Upper lobe of left lung (tissue), 6 donors: ENCODE results near the gene SFMBT2. TPM values are rescaled to one million over a fixed set of nuclear protein-coding genes. Genes with fewer than 3 reads are reported as not detected.

ENCODE experiments used
- ATAC-seq, 2 donors: fragments of 200-7000 bp; cut with Tn5 transposase; one replicate each; pipeline ENCODE4 v1.9.1; 2022; ENCODE audit warnings: mild to moderate bottlenecking in 2 of 2, moderate library complexity in 2 of 2; ENCODE audit not compliant: low FRiP score in 2 of 2
- DNase-seq, 2 donors: peaks; one replicate each; pipeline ENCODE4 v3.0.0-alpha.2; 2019 to 2020
- H3K27ac ChIP-seq, 4 donors: fragments of 200-600 bp; sonication (generic); one replicate each; pipeline ENCODE4 v1.5.1; 2016 to 2019
- H3K27me3 ChIP-seq, 4 donors: fragments of 200-600 bp; sonication (generic); one replicate each; pipeline ENCODE4 v1.5.1; 2017 to 2019
- H3K36me3 ChIP-seq, 4 donors: fragments of 200-600 bp; sonication (generic); one replicate each; pipeline ENCODE4 v1.5.1; 2016 to 2019
- H3K4me1 ChIP-seq, 4 donors: fragments of 200-600 bp; sonication (generic); one replicate each; pipeline ENCODE4 v1.5.1; 2018 to 2019
- H3K4me3 ChIP-seq, 4 donors: fragments of 200-600 bp; sonication (generic); one replicate each; pipeline ENCODE4 v1.5.1; 2017 to 2019; ENCODE audit warnings: mild to moderate bottlenecking in 2 of 4, moderate library complexity in 1 of 4
- H3K9me3 ChIP-seq, 4 donors: fragments of 200-600 bp; sonication (generic); one replicate each; pipeline ENCODE4 v1.5.1; 2018 to 2019
- EP300 ChIP-seq, 4 donors: sonication (generic); formaldehyde crosslinking; IDR thresholded peaks; one replicate each; pipeline ENCODE4 v1.5.1; 2017; ENCODE audit warnings: antibody characterized with exemption in 4 of 4, control low read depth in 2 of 4
- POLR2A ChIP-seq, 4 donors: fragments of 450-650 bp; IDR thresholded peaks; one replicate each; pipeline ENCODE4 v1.5.1; 2016 to 2017; ENCODE audit warnings: antibody characterized with exemption in 4 of 4, mild to moderate bottlenecking in 2 of 4
- POLR2AphosphoS5 ChIP-seq, 2 donors: sonication (generic); formaldehyde crosslinking; IDR thresholded peaks; one replicate each; pipeline ENCODE4 v1.5.1; 2017; ENCODE audit warnings: antibody characterized with exemption in 2 of 2
- WGBS, 2 donors: methylation state at CpG; one replicate each; pipeline ENCODE4 v1.1.5; 2017 to 2018; 5-methylcytosine and 5-hydroxymethylcytosine counted together
- total RNA-seq, 6 donors: library from RNA; depleted of rRNA in 4 of 6; stranded (reverse); fragments of >200 nt in 4 of 6; gene quantifications; one replicate each; pipeline versions ENCODE4 v1.1.0 to v1.2.1, GENCODE V29; 2016 to 2021
- TF ChIP-seq, protein P1 (sequence below), 6 experiments: fragments of 450-650 bp in 4 of 6; fragments of 200-600 bp in 2 of 6; sonication (generic) in 2 of 6; IDR thresholded peaks; one replicate each; pipeline ENCODE4 v1.5.1; 2016 to 2019; ENCODE audit warnings: antibody characterized with exemption in 6 of 6
- donor health status: DM: no; HTN: no; CAD: no; lungs with moderate emphysema.
- donor health status: DM: no; HTN: yes; CAD: no; lungs with severe emphysema.

Gene SFMBT2
- total RNA-seq, 6 donors from 2014 or later = 6.2 to 14.6 (median 10.2) TPM

GRCh38 chr10:7150349-7150748, 260.5 kb downstream of the SFMBT2 start:
- no peaks in the 10 kb centered on the region for H3K4me1 ChIP-seq
- no peak for DNase-seq
- H3K9me3 ChIP-seq = no peaks in the 10 kb centered on the region
- no peak overlapping the region for H3K4me3 ChIP-seq
- H3K27ac ChIP-seq = no peak overlapping the region
- no peak for ATAC-seq
- H3K36me3 ChIP-seq = no peaks in the 10 kb centered on the region
- 86 to 87% methylated on average over 3 to 4 of the region's 4 CpGs for WGBS, 2 donors
- TF ChIP-seq, protein P1, sequence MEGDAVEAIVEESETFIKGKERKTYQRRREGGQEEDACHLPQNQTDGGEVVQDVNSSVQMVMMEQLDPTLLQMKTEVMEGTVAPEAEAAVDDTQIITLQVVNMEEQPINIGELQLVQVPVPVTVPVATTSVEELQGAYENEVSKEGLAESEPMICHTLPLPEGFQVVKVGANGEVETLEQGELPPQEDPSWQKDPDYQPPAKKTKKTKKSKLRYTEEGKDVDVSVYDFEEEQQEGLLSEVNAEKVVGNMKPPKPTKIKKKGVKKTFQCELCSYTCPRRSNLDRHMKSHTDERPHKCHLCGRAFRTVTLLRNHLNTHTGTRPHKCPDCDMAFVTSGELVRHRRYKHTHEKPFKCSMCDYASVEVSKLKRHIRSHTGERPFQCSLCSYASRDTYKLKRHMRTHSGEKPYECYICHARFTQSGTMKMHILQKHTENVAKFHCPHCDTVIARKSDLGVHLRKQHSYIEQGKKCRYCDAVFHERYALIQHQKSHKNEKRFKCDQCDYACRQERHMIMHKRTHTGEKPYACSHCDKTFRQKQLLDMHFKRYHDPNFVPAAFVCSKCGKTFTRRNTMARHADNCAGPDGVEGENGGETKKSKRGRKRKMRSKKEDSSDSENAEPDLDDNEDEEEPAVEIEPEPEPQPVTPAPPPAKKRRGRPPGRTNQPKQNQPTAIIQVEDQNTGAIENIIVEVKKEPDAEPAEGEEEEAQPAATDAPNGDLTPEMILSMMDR (IDR thresholded peaks at IDR 0.05) = no peak
- TF ChIP-seq POLR2AphosphoS5 (IDR thresholded peaks at IDR 0.05) (no peak), EP300 (IDR thresholded peaks at IDR 0.05) (no peak), POLR2A (IDR thresholded peaks at IDR 0.05) (no peak)
- no peaks in the 10 kb centered on the region for H3K27me3 ChIP-seq

DNA sequence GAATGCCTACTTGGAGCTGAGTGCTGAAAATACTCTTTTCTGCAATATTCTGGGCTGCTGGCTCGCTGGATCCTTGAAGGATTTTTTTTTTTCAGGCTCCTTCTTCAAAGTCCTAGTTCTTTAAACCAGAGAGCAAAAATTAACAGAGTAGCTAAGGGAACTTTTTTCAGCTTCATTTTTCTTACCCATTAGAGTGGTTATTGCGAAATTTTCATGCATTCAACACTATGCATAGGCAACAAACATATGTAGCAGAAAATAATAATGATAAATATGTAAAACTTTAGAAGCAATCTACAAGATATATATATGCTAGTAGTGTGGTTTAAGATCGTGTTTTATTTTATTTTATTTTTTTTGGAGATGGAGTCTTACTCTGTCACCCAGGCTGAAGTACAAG, 264.6 kb downstream of the SFMBT2 start:
- no peak for ATAC-seq
- Histone ChIP-seq H3K27ac (no peak overlapping the region), H3K27me3 (no peaks in the 10 kb centered on the region), H3K9me3 (no peaks in the 10 kb centered on the region), H3K4me3 (no peak overlapping the region), H3K4me1 (no peaks in the 10 kb centered on the region), H3K36me3 (no peaks in the 10 kb centered on the region)
- 74 to 78% methylated on average over 3 of the region's 3 CpGs for WGBS, 2 donors
- no peak for DNase-seq
- TF ChIP-seq POLR2AphosphoS5 (IDR thresholded peaks at IDR 0.05) (no peak), POLR2A (IDR thresholded peaks at IDR 0.05) (no peak), EP300 (IDR thresholded peaks at IDR 0.05) (no peak)
- TF ChIP-seq, protein P1 (IDR thresholded peaks at IDR 0.05) = no peak

GRCh38 chr10:7136016-7136415, 274.8 kb downstream of the SFMBT2 start:
- no peak overlapping the region for H3K4me3 ChIP-seq
- WGBS, 2 donors = 71 to 87% methylated on average over 5 of the region's 5 CpGs
- peaks cover 0 to 4% (median 0%) of the 10 kb centered on the region in 4 donors for H3K9me3 ChIP-seq
- no peaks in the 10 kb centered on the region for H3K36me3 ChIP-seq
- ATAC-seq (no peak), DNase-seq (no peak)
- H3K4me1 ChIP-seq = no peaks in the 10 kb centered on the region
- no peaks in the 10 kb centered on the region for H3K27me3 ChIP-seq
- H3K27ac ChIP-seq = no peak overlapping the region
- TF ChIP-seq EP300 (IDR thresholded peaks at IDR 0.05) (no peak), POLR2AphosphoS5 (IDR thresholded peaks at IDR 0.05) (no peak), POLR2A (IDR thresholded peaks at IDR 0.05) (no peak)
- TF ChIP-seq, protein P1 (IDR thresholded peaks at IDR 0.05) = no peak

DNA sequence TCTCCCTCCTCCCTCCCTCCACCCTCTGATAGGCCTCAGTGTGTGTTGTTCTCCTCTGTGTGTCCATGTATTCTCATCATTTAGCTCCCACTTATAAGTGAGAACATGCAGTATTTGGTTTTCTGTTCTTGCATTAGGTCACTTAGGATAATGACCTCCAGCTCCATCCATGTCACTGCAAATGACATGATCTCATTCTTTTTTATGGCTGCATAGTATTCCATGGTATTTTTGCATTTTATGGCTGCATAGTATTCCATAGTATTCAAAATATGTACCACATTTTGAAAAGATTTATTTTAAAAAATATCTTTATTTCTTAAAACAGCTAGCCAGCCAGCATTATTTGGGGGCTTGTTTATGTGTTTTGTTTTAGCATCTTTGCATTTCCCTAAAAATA, 275.6 kb downstream of the SFMBT2 start:
- H3K4me1 ChIP-seq = no peaks in the 10 kb centered on the region
- H3K36me3 ChIP-seq = no peaks in the 10 kb centered on the region
- H3K9me3 ChIP-seq = peaks cover 0 to 4% (median 0%) of the 10 kb centered on the region in 4 donors
- DNase-seq (no peak), ATAC-seq (no peak)
- TF ChIP-seq, protein P1 (IDR thresholded peaks at IDR 0.05) = no peak
- TF ChIP-seq POLR2AphosphoS5 (IDR thresholded peaks at IDR 0.05) (no peak), POLR2A (IDR thresholded peaks at IDR 0.05) (no peak), EP300 (IDR thresholded peaks at IDR 0.05) (no peak)
- no peak overlapping the region for H3K27ac ChIP-seq
- H3K27me3 ChIP-seq = no peaks in the 10 kb centered on the region
- H3K4me3 ChIP-seq = no peak overlapping the region

- Histone ChIP-seq H3K27ac (no peak overlapping the region), H3K9me3 (peaks cover 0 to 4% (median 0%) of the 10 kb centered on the region in 4 donors), H3K4me1 (no peaks in the 10 kb centered on the region), H3K27me3 (no peaks in the 10 kb centered on the region), H3K4me3 (no peak overlapping the region), H3K36me3 (no peaks in the 10 kb centered on the region)
- TF ChIP-seq POLR2AphosphoS5 (IDR thresholded peaks at IDR 0.05) (no peak), EP300 (IDR thresholded peaks at IDR 0.05) (no peak), POLR2A (IDR thresholded peaks at IDR 0.05) (no peak)
- TF ChIP-seq, protein P1 (IDR thresholded peaks at IDR 0.05) = no peak
- WGBS, 2 donors = 57 to 60% methylated on average over 1 of the region's 1 CpG
- DNase-seq (no peak), ATAC-seq (no peak)
Observed at GRCh38 chr10:7134448-7134847, 276.4 kb downstream of the SFMBT2 start.
